HG03280 (cell line): ENCODE data around the gene TMED8.
"Not testable (repeated sequence)": the region's sequence is repeated elsewhere in the genome, so short reads cannot be mapped to it uniquely, and the experiment has no call there.

Experiments used
- ATAC-seq: cut with Tn5 transposase; IDR thresholded peaks from one replicate; pipeline ENCODE4 v1.9.1; 2021; ENCODE audit warnings: mild to moderate bottlenecking, moderate library complexity; ENCODE audit not compliant: unreplicated experiment

TMED8 gene

DNA sequence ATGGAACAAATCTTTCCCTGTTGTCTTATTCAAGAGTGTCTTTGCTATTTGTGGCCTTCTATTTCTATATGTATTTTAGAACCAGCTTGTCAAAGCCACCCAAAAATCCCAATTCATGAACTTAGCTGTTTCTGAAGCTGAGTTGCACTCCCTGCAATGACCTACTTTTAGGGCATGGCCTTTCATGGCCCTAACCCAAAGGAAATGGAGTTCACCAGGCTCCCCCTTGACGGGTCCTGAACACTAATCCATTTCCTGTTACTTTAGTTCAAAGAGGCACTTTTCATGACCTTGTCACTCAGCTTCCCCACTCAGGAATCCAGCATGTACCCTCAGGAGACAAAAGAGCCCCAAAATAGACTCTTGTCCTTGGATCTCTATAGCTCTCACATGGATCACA, 7.6 kb downstream of the TMED8 start:
- no peak for ATAC-seq

DNA sequence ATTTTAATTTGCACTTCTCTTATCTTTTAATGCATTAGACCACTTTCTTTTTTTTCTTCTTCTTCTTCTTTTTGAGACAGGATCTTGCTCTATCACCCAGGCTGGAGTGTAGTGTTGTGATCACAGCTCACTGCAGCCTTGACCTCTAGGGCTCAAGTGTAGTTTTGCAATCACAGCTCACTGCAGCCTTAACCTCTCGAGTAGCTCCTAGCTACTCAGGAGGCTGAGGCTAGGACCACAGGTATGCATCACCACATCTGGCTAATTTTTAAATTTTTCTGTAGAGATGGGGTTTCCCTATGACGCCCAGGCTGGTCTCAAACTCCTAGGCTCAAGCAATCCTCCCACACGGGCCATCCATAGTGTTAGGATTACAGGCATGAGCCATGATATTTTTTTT, 12.7 kb downstream of the TMED8 start:
- ATAC-seq: no peak

DNA sequence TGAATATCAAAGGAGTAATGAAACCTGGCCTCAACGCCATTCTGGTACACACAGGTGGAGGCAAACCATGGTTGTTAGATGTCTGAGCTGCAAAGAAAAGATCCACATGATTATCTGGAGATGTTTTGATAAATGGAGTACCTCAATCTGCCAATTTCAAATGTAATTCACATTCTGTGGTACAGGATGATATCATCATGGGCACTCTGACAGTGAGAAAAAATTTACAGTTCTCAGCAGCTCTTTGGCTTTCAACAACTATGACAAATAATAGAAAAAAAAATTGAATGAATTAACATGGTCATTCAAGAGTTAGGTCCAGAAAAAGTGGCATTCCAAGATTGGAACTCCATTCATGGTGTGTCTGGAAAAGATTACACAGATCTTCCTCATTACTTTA, 17.3 kb downstream of the TMED8 start:
- ATAC-seq: no peak

DNA sequence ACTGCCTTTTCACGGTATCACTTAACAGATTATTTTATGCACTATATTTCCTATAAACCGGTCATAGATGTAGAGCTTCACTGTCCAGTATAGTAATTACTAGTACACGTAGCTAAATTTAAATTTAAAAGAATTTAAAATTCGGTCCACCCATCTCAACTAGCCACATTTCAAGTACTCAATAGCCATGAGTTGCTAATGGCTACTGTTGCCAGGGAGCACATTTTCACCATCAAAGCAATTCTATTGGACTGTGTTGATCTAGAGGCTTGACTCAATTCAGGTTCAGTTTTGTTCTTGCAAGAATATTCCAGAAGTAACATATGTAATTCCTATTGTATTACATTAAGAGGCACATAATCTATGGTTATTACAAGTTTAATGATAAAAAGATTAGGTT, 20.0 kb downstream of the TMED8 start:
- no peak for ATAC-seq

DNA sequence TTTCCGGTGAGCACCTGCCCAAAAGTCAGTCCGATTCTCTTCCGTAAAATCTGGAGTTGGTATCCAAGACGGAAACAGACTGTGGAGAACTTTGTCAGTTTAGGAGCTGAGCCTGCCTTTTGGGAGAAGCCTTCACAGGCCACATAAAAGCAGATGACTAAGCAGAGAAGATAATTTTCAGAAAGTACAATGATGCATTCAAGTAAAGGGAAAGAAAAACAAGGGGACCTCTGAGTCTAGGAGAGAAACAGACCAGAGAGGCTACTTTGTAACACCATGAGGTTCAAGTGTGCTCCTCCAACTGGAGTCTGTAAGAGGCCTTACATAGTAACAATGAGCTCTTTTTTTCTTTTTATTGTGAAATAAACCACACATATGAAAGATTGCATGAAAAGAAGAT, 21.1 kb downstream of the TMED8 start:
- ATAC-seq: no peak

DNA sequence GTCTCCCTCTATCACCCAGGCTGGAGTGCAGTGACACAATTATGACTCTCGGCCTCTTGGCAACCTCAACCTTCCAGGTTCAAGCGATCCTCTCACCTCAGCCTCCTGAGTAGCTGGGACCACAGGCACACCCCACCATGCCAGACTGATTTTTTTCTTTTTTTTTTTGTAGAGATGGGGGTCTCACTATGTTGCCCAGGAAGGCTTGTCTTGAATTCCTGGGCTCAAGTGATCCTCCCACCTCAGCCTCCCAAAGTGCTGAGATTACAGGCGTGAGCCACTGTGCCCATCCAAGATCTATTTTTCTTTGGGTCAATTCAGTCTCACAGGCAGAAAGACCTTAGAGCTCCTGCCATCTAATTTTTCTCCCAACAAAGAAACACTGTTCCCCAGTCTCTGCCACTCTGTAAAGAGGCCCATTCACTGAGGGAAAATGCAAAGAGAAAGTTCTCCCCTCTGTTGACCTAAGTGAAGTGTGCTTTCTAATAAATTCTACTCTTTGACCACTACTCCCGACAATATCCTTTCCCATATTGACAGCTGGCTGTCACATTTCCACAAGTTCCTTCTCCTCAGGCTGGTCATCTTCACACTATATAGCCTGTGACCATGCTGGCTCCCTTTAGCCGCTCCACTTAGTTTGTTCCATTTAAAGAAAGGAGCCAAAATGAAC, 23.3 kb downstream of the TMED8 start:
- no peak for ATAC-seq

DNA sequence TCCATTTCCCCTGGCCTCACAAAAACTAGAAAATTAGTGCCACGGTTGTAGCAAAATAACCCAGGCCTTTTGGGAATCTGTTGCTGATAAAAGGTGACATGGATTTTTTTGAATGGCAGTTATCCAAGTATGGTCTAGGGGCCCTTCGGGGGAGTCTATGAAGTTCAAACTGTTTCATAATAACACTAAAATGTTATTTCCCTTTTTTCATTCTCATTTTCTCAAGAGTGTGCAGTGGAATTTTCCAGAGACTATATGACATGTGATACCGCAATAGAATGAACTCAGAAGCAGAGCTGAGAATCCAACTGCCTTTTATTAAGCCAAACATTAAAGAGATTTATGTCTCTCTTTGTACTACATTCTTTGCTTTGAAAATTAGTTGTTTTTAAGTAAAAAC, 29.1 kb downstream of the TMED8 start:
- ATAC-seq: no peak

DNA sequence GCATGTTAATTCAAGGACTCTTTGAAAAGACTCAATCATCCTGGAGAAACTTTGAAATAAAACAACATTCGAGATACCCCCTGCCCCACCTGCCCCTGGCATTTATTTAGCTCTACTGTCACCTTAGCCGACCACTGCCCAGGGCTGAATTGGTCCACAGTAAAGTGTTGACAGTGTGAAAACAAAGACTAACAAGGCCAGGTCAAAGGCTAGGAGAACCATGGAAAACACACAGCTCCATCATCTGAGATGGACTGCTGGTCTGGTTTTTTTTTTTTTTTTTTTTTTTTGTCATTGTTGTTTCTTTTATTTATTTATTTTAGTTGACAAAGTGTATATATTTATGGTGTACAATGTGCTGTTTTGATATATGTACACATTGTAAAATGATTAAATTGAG, 30.4 kb downstream of the TMED8 start:
- ATAC-seq: no peak

DNA sequence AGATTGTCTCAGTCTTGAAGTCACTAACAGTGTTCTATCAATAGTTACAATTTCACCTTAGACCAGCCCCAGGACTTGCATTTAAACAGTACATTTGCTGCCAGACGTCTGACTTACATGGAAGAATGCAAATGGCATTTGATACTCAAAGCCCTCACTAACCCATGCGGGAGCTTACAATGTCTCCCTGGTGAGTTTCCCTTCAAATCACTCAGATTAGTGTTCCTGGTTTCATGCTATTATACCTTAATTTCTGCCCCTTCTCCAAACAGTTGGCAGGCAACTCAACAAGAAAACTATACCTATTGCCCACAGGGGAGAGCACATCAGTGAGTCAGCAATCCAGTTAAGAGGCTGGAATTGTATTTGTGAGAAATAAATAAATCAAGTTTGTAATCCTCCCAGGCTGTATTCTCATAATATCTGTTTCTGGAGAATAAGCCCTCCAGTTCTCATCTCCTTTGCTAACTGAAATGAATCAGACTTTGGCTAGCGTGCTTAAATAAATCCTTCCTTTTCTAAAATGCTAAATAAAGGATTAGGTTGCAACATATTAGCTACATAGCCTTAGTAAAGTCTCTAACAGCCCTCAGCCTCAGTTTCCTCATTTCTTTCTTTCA, 32.4 kb downstream of the TMED8 start:
- ATAC-seq: no peak

DNA sequence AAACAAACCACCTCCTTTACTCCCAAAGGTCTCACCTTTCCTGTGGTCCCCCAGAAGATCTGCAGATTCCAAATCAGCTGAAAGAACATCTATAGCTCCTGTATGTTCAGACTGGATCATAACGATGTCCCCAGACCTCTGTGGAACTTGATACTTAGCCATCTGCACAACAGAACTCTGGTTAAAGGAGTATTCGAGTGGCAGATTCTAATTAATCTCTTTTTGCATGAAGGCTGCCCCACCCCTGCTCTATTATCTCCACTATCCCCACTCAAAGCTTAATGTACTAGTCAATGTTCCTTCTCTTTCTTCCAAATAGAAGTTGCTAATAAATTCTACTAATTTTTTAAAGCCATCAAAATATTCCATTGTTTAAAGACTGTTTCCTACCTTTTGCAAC, 33.2 kb downstream of the TMED8 start:
- ATAC-seq: no peak

DNA sequence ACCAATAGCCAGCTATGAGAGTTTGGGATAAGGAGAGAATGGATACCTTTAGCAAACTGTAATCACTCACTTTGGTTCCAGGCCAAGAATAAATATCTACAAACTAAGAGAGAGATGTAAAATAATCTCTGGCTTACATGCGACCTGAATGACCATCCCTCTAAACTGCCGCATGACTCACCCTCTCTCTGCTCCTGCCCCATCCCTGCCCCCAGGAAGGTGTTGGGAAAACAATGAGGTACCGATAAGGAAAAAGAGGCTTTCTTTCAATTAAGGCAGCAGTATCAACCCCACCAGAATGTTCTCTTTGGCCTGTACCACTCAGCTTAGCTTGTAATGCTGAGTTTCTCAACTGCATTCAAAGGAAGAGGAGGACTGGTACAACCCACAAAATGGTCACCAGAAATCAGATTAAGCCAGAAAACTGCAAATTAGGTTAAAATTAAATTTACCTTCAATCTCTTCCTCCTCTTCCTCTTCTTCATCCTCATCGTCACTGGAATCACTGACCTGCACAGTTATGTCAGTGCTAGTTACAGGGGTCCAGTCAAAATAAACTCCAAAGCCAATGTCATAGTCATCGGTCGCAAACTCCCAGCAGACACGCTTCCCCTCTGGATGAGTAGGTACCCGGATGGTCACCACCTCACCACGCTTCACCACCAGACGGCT, 34.0 kb downstream of the TMED8 start:
- ATAC-seq: no peak

DNA sequence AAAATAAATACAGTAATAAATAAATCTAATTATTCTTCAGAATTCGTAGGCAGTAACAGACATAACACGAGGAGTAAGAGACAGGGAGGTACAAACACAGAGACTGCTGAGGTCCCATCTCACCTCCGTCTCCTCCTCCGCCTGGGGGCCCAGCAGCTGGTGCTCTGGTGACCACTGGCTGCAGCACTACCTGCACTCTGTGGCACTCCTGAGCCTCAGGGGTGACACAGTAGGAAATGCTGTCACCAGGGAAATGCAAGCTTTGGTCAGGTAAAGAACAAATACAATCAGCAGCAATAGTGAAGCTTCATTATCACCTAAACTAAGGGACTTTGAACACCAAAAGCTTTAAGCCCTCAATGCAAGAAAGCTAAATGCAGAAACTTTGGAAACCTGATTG, 36.5 kb downstream of the TMED8 start:
- no peak for ATAC-seq

DNA sequence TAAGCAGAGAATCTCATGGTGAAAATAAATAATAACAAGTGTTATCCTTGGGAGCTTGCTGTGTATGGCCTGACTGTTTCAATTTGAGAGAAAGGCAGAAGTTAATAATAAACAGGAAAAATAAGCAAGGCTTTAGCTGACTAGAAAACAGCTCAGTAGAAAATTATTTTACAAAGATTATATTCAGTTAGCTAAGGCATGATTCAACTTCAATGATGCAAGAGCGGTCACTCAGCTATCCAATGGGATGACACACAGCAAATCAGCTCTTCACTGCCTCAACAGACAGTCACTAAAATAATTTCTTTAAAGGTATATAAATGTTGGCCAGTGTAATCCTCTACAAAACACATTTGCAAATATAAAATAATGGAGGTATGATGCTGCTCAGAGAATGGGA, 37.5 kb downstream of the TMED8 start:
- ATAC-seq: no peak

DNA sequence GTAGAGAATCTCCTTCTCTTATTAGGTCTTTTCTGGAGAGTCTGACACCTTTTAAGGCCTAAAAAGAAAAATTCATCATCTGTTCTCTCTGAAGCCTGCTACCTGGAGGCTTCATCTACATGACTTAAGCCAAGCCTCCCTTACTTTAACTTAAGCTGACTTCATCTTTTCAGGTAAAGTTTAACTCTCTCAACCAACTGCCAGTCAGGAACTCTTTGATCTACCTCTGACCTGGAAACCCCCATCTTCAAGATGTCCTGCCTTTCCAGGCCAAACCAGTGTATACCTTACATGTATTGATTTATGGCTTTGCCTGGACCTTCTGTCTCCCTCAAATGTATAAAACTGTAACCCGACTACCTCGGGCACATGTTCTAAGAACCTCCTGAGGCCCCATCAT, 38.6 kb downstream of the TMED8 start:
- no peak for ATAC-seq

DNA sequence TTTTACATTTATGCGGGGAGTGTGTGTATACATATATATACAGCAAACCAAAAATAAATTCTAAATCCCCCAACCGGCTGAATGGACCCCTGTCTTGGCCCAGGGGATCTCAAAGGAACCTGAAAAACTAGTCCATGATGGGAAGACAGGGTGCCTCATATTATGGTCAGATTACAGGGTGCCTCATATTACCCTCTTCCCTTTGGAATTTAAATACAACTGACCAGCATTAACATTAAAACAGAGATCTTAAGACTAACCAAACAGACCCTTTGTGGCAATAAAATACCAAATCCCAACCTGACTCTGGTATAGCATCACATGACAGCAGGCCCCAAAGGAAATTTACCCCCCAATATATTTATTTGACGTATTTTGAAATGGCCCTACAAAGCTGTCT, 39.0 kb downstream of the TMED8 start:
- ATAC-seq: no peak

DNA sequence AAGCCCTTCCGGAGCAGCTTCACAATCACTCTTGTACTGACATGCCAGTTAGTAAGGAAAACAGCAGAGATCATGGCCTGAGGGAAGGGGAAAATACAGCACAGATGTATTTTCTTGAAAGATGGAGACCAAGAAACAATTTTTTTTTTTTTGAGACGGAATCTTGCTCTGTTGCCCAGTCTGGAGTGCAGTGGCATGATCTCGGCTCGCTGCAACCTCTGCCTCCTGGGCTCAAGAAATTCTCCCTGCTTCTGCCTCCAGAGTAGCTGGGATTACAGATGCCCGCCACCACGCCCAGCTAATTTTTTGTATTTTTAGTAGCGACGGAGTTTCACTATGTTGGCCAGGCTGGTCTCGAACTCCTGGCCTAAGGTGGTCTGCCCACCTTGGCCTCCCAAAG, 39.6 kb downstream of the TMED8 start:
- not testable (repeated sequence) for ATAC-seq

DNA sequence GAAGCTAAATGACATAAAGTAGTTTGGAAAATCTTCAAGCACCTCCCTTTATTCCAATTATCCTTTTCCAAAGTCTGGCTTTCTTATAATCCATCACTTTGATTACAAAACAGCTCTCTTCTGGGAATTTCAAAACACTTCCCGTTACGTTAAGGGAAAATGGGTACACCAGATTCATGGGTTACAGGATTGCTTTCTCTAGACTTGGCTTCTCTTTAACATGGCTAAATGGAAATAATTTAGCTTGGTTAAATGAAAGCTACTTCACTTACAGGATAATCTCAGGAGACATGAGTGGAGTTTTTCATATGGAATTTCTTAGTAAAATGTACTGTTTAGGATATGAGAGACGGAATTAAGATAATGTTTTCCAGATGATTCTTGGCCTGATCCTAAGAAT, 41.3 kb downstream of the TMED8 start:
- no peak for ATAC-seq

DNA sequence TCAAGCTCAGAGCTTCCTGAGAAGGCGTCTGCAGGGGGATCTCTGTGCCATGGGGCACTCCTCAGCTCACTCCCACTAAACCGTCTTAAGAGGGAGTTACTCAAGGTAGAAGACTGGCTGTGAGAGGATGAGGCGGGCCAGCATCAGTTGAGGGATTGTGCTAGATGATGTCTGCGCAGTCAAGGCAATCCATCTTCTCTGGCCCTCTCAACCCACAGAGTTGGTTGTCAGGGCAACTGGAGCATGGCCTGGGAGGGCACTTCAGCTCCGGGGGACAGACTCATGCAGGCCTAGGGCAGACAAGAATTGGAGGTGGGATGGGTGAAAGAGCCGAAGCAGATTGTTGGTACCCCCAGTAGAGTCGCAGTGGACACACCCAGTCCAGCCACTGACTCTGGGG, 47.0 kb downstream of the TMED8 start:
- ATAC-seq: no peak

DNA sequence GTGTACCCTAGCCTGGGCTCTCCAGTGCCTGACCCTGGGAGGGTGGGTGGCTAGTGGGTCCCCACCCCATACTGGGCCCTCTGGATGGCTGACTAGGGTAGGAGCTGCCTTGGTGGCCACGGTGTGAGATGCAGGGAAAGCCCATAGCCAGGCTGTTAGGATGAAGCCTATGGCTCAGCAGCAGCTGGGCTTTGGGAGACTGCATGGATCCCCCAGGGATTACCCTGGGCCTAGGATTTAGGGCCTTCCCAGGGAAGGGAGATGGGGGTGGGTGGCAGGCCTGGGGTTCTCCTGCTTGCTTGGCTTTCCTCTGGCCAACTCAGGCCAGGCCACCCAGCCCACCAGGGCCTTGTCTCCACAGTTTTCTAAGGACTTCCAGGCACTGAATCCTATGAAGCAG, 49.8 kb downstream of the TMED8 start:
- no peak for ATAC-seq

DNA sequence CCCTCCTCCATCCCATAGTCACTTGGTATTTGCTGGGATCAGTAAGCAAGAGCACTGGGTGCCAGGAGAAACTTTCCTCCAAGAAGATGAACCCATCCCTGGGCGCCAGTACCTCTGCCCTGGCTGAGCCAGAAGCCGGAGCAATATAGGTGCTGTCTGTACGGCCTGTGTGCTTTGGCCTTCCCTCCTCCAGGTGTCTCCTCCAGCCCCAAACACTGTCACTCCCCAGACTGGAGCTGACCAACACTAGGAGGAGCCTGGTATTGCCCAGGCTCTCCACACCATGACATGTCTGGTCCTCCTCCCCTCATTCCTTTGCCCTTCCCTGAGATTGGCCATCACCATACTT, 51.2 kb downstream of the TMED8 start:
- ATAC-seq: no peak

DNA sequence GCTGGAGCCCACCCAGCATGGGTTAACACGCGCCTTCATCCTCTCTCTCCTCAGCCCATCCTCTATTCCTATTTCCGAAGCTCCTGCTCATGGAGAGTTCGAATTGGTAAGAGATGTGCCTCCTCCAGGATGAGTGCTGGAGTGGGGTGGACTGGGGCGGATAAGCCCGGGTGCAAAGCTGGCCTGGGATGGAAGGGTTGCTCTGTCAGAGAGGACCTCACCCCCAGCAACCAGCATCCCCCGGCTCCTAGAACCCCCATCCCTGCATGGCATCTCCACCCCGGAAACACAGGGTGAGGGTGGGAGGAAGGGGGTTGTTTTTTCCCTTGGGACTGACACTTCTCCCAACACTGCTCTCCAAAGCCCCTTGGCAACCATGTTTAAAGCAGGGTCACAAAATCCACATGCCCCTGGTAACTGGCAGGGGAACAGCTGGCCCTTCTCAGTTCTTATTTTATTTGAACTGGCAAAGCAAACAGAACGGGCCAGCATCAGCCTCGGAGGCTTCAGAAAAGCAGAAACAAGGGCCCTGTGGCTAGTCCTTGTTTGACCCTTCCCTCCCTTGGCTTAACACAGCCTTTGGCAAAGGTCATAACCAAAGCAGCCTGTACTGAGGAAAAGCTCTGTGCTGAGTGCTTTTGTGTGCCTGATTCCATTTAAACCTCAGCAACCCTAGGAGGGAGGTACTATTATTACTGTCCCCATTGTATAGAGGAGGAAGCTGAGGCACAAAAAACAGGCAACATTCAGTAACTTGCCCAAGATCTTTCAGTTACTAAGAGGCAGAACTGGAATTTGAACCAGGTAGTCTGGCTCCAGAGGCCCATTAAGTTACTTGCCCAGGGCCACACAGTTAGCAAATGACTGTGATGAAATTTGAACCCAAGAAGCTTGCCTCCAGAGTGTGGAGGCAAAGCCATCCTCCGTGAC, 51.8 kb downstream of the TMED8 start:
- no peak for ATAC-seq

DNA sequence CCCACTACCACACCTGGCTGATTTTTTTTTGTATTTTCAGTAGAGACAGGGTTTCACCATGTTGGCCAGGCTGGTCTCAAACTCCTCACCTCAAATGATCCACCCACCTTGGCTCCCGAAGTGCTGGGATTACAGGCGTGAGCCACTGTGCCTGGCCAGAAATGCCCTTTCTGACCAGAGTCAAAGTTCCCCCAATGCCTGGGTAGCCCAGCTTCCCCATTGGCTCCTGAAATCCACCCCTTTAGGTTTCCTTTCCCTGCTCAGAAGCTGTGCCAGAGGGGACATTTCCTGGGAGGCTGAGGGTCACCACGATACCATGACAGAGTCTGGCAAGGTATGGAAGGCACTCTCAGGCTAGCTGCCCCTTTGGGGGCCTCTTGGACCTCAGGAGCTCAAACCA, 52.6 kb downstream of the TMED8 start:
- no peak for ATAC-seq
